GM23248 (cell line): Measurements from ENCODE around the gene PTOV1.

Experiments used
- EZH2 ChIP-seq: fragments of 200-600 bp; sonication (generic); IDR thresholded peaks from 2 replicates; pipeline ENCODE4 v1.6.1; 2018; ENCODE audit warnings: antibody characterized with exemption, mild to moderate bottlenecking; ENCODE audit not compliant: insufficient read depth, poor library complexity, severe bottlenecking
- EZH2phosphoT487 ChIP-seq: fragments of 200-600 bp; sonication (generic); IDR thresholded peaks from 2 replicates; pipeline ENCODE4 v1.6.1; 2018; ENCODE audit warnings: antibody characterized with exemption, moderate library complexity, mild to moderate bottlenecking, low read depth; ENCODE audit not compliant: insufficient read depth

- TF ChIP-seq EZH2 = no peak
- TF ChIP-seq EZH2phosphoT487 = no peak
These were observed 32.1 kb upstream of the PTOV1 start for GRCh38 chr19:49818649-49819370.
